HG02970 (cell line): ENCODE results near the gene CASK.

Experiments used
- ATAC-seq: cut with Tn5 transposase; IDR thresholded peaks from one replicate; pipeline ENCODE4 v1.9.1; 2021; ENCODE audit warnings: mild to moderate bottlenecking, moderate library complexity, moderate number of reproducible peaks; ENCODE audit not compliant: unreplicated experiment, low FRiP score

The CASK gene

DNA sequence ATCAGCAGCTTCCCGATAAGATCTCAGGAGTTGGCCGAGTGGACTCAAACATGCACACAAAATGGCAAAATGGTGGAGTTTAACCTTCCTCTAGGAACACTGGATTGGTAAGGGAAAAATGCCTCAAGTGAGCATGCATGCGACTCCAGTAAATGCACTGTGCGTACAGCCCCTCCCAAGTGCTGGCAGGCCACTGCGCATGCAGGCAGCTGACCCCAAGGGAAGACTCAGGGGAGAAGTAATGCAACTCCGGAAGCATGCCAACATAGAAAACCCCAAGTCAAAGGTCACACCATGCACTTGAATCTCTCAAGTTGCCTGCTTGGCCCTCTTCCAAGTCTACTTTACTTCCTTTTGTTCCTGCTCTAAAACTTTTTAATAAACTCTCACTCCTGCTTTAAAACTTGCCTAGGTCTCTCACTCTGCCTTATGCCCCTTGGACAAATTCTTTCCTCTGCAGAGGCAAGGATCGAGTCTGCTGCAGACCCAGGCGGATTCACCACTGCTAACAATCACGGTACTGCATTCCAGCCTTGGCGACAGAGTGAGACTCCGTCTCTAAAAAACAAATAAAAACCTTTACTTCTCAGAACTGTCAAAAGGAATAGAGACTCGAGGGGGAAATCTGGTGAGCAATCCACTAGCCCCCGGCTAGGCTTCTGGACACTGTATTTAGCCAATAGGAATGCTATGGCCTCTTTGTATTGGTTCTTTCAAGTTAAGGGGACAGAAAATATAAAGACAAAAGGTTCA is 442.7 kb downstream of the CASK start:
- ATAC-seq, result no peak

- no peak for ATAC-seq
These were observed 444.9 kb downstream of the CASK start for GRCh38 chrX:41478381-41478911.

DNA sequence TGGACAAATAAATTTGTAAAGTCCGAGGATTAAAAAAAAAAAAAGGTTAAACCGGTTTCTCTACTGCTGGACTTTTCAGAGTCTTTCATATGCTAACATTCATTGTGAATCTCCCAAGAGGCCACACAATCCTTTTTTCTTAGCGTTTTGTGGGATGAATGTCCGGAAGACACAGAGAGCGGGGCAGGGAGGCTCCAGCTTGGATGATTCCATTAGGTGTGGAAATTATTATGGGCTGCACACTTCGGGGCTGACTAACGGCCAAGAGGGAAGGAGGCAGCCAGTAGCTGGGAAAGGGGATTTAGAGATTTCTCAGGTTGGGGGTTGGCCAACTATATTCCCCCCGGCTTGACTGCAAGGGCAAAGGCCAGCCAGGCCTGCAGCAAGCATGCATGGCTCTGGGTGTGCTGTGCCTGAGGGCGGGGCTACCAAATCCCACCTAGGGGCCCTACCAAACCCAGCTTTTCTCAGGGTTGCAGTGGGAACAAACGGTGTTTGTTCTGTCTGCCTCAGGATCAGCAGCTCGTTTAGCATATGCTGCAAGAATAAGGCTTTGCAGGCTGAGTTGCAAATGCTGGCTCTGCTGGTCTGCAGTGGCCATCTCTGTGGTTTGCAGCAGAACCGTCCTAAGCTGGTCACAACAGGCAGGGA is 447.6 kb downstream of the CASK start:
- no peak for ATAC-seq

DNA sequence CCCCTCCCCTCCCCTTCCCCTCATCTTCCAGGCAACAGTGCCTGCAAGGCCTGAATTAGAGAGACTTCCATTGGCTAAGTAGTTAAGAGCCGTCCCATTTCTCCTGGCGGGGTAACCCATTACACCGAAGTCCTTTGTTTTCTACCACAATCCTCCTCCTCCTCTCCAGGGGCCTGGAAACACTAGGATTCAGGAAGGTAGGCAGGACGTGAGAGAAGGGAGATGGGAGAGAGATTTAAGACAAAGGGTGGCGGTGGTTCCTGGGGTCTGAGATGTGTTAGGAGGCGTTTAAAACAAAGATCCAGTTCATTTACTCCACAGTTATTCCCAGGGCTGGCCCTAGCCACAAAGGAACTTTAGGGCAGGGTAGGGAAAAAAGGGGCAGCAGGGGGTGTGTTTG is 448.2 kb downstream of the CASK start:
- ATAC-seq, result no peak

GRCh38 chrX:41474726-41475100 is 448.6 kb downstream of the CASK start:
- no peak for ATAC-seq

DNA sequence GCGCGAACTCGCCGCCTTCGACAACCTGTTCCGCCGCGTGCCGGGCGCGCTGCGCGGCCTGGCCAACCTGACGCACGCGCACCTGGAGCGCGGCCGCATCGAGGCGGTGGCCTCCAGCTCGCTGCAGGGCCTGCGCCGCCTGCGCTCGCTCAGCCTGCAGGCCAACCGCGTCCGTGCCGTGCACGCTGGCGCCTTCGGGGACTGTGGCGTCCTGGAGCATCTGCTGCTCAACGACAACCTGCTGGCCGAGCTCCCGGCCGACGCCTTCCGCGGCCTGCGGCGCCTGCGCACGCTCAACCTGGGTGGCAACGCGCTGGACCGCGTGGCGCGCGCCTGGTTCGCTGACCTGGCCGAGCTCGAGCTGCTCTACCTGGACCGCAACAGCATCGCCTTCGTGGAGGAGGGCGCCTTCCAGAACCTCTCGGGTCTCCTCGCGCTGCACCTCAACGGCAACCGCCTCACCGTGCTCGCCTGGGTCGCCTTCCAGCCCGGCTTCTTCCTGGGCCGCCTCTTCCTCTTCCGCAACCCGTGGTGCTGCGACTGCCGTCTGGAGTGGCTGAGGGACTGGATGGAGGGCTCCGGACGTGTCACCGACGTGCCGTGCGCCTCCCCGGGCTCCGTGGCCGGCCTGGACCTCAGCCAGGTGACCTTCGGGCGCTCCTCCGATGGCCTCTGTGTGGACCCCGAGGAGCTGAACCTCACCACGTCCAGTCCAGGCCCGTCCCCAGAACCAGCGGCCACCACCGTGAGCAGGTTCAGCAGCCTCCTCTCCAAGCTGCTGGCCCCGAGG is 449.2 kb downstream of the CASK start:
- no peak for ATAC-seq

GRCh38 chrX:41472231-41472815 is 451.0 kb downstream of the CASK start:
- no peak for ATAC-seq

DNA sequence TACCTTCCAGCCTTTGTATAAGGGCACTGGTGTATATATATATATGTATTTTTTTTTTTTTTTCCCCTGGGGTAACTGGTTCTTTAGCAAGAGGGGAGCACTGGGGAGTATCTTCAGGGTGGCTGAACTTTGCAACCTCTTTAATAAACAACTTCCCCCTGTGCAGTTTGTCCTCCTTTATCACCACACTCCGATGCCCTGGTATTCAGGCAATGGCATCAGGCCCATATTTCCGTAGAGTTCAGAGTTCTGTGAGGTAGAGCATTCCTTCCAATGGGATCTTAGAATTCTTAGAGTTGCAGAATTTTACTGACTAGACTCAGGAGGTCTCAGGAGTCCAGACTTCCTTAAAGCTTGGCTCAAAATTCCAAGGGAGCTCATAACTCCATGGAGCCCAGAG is 451.6 kb downstream of the CASK start:
- ATAC-seq, result no peak

DNA sequence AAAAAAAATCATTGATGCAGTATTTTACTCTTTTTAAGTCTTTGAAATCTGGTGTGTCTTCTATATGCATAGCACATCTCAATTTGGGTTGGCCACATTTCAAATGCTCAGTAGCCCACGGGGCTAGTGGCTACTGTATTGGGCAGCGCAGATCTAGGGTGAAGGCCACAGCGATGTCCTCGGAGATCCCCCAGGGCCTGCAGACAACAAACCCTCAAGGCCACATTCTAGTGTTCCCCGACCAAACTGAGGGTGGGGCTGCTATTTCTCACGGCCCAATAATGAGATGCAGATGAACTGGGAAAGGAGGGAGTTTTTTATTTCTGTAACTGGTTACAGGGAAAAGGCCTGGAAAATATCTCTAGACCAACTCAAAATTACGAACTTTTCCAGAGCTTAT is 452.6 kb downstream of the CASK start:
- ATAC-seq, result no peak

GRCh38 chrX:41468647-41469323 is 454.6 kb downstream of the CASK start:
- no peak for ATAC-seq
